Heart left ventricle (tissue), 13 donors: ENCODE data around the gene TENT5D.

ENCODE experiments used
- CTCF ChIP-seq, 12 donors: fragments of 200-600 bp; sonication (generic) in 4 of 12; IDR thresholded peaks; one replicate each; pipeline versions ENCODE4 v1.5.0 to v1.8.0; 2018 to 2022; ENCODE audit warnings: antibody characterized with exemption in 12 of 12, mild to moderate bottlenecking in 5 of 12
- POLR2A ChIP-seq, 2 donors: fragments of 450-650 bp; IDR thresholded peaks; one replicate each; pipeline ENCODE4 v1.6.1; 2017; ENCODE audit warnings: antibody characterized with exemption in 2 of 2, mild to moderate bottlenecking in 2 of 2, moderate library complexity in 2 of 2
- donor health status: ischemic (EF 13 %, LVEDD 7.1; RV severe dilation, severe dysfunction).
- donor health status: DM: no; HTN: yes; CAD: no.
- donor health status: DM: no; HTN: no; CAD: no.
- donor health status: ischemic (EF 25% LVEDD 6.9; RV normal size, moderate dysfunction).
- donor health status: ischemic (EF 25% LVEDD 5.7; RV mildly dilated, moderate dysfunction).
- donor health status: ischemic (EF 35%, LVEDD 5.7; RV mildly dilated, moderate dysfunction).
- donor health status: nonischemic (EF 11% LVEDD 7.7; RV severe dilation, severe dysfunction).
- donor health status: DM: yes; HTN: yes; CAD: no.
- donor health status: PGD.
- donor health status: ischemic (EF 29% LVEDD 5.4; RV normal size, mild dysfunction).
- donor health status: nonischemic (EF 23%, LVEDD 6.1; RV moderate dilation, normal function).

- TF ChIP-seq CTCF (IDR thresholded peaks at IDR 0.05), result no peak
- TF ChIP-seq POLR2A (IDR thresholded peaks at IDR 0.05), result no peak
These were observed 68.9 kb downstream of the TENT5D start for GRCh38 chrX:80489166-80489565.
